ENCODE data around the gene SORCS2.

- TF ChIP-seq CTCF (IDR thresholded peaks at IDR 0.05) (peak; percentile 13 to 41 (median 25)), POLR2A (IDR thresholded peaks at IDR 0.05) (no peak)
Measured at GRCh38 chr4:7770224-7771050, 578.1 kb downstream of the SORCS2 start.

Data from right lobe of liver (tissue), 4 donors.